Osteocyte (in vitro differentiated cells): ENCODE measurements around the gene ABLIM2. TPM values are rescaled to one million over a fixed set of nuclear protein-coding genes. Genes with fewer than 3 reads are reported as not detected.

Source experiments
- DNase-seq: peaks from one replicate; pipeline ENCODE4 v3.0.0; 2021; ENCODE audit warnings: mixed read lengths; ENCODE audit not compliant: unreplicated experiment; ENCODE audit errors: extremely low spot score
- H3K27ac Mint-ChIP-seq: one replicate; pipeline ENCODE4 v1.8.0; 2021; ENCODE audit warnings: mild to moderate bottlenecking, mixed read lengths; ENCODE audit not compliant: unreplicated experiment
- H3K27me3 Mint-ChIP-seq: one replicate; pipeline ENCODE4 v1.8.0; 2021; ENCODE audit warnings: mixed read lengths; ENCODE audit not compliant: unreplicated experiment
- H3K36me3 Mint-ChIP-seq: one replicate; pipeline ENCODE4 v1.8.0; 2021; ENCODE audit warnings: mixed read lengths; ENCODE audit not compliant: unreplicated experiment
- H3K4me1 Mint-ChIP-seq: one replicate; pipeline ENCODE4 v1.8.0; 2021; ENCODE audit warnings: mixed read lengths; ENCODE audit not compliant: unreplicated experiment
- H3K4me3 Mint-ChIP-seq: one replicate; pipeline ENCODE4 v1.8.0; 2021; ENCODE audit warnings: mild to moderate bottlenecking, moderate library complexity, mixed read lengths; ENCODE audit not compliant: unreplicated experiment
- H3K9me3 Mint-ChIP-seq: one replicate; pipeline ENCODE4 v1.8.0; 2021; ENCODE audit warnings: mixed read lengths; ENCODE audit not compliant: unreplicated experiment
- CTCF ChIP-seq: fragments of 200-600 bp; sonication (generic); IDR thresholded peaks from 2 replicates; pipeline ENCODE4 v1.5.0; 2021; ENCODE audit warnings: antibody characterized with exemption, mild to moderate bottlenecking, moderate library complexity
- total RNA-seq: library from RNA; stranded (reverse); gene quantifications from 2 replicates; pipeline ENCODE4 v1.2.1, GENCODE V29; 2021

The ABLIM2 gene
- total RNA-seq, 1 donor from 2014 or later, result 0.24 TPM

- TF ChIP-seq CTCF, result no peak
- no peak overlapping the region for H3K27ac Mint-ChIP-seq
- no peaks in the 10 kb centered on the region for H3K36me3 Mint-ChIP-seq
- H3K9me3 Mint-ChIP-seq, result peaks cover 13% of the 10 kb centered on the region
- H3K4me3 Mint-ChIP-seq, result no peak overlapping the region
- no peak for DNase-seq
- H3K4me1 Mint-ChIP-seq, result no peaks in the 10 kb centered on the region
- H3K27me3 Mint-ChIP-seq, result peaks cover 12% of the 10 kb centered on the region
Measured at GRCh38 chr4:8097721-8098345, 60.8 kb downstream of the ABLIM2 start.

GRCh38 chr4:8097141-8097541 is 61.5 kb downstream of the ABLIM2 start:
- no peak for DNase-seq
- Mint-ChIP-seq H3K27me3 (peaks cover 11% of the 10 kb centered on the region), H3K36me3 (no peaks in the 10 kb centered on the region), H3K27ac (no peak overlapping the region), H3K4me3 (no peak overlapping the region), H3K4me1 (no peaks in the 10 kb centered on the region), H3K9me3 (peaks cover 13% of the 10 kb centered on the region)
- TF ChIP-seq CTCF, result no peak

- H3K36me3 Mint-ChIP-seq, result no peaks in the 10 kb centered on the region
- H3K4me1 Mint-ChIP-seq, result no peaks in the 10 kb centered on the region
- no peak overlapping the region for H3K27ac Mint-ChIP-seq
- peaks cover 13% of the 10 kb centered on the region for H3K9me3 Mint-ChIP-seq
- H3K27me3 Mint-ChIP-seq, result peaks cover 7% of the 10 kb centered on the region
- H3K4me3 Mint-ChIP-seq, result no peak overlapping the region
- no peak for DNase-seq
- no peak for TF ChIP-seq CTCF
Measured at GRCh38 chr4:8096690-8097061, 61.9 kb downstream of the ABLIM2 start.

DNA sequence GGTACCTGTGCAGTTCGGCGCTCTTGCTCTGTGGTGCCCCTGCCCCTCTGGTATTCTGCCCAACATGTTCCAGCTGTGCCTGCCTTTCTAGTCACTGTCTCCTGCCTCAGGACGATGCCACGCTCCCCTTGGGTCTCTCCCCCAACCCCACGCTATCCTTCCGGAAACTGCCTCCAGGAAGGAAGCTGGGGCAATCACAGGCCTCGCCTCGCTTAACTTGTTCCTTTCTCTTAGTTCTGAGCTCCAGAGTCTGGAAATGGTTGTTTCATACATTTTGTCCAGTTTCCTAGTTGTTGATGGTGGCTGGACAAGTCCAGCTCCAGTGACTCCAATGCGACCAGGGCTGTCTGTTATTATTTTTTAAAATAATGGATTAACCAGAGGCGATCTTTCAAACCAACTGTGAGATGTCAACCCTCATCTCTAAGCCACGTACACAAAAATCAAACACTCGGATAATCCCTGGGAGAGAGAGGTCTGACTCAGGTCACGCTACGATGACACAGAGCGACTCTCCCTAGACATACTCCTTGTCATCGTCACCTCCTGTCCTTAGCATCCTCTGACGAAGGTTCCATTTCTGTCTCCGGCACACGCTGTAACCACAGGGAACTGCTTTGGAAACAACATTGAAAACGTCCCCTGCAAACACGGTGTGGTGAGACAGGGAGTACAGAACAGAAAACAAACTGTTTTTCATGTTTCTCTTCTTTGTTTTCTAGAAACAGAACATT is 62.5 kb downstream of the ABLIM2 start:
- no peak for DNase-seq
- Mint-ChIP-seq H3K4me3 (no peak overlapping the region), H3K27ac (no peak overlapping the region), H3K9me3 (peaks cover 13% of the 10 kb centered on the region), H3K36me3 (no peaks in the 10 kb centered on the region), H3K4me1 (no peaks in the 10 kb centered on the region), H3K27me3 (peaks cover 3% of the 10 kb centered on the region)
- TF ChIP-seq CTCF, result no peak

DNA sequence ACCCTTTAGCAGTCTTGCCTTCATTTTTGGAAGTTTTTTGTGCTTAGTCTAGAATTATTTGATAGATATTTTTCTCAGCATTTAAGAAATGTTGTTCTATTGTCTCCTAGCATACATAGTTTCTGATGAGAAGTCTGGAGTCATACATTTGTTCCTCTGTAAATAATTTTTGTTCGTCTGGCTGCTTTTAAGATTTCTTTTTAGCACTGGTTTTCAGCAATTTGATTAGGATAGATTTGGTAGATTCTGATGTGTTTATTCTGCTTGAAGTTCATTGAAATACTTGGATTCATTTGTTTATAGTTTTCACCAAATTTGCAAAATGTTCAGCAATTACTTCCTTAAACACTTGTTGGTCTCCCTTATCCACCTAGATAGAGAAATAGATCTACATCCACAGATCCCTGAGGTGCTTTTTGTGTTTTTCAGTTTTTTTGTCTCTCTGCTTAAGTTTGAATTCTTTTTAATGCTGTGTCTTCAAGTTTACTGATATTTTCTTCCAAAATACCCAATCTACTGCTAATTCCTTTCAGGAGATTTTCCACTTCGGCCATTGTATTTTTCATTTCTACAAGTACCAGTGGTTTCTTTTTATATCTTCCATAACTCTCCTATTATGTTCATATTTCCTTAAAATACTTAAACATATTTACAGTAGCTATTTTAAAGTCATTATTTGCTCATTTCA is 64.9 kb downstream of the ABLIM2 start:
- no peak for TF ChIP-seq CTCF
- peaks cover 13% of the 10 kb centered on the region for H3K9me3 Mint-ChIP-seq
- DNase-seq, result no peak
- peaks cover 6% of the 10 kb centered on the region for H3K27me3 Mint-ChIP-seq
- no peak overlapping the region for H3K27ac Mint-ChIP-seq
- H3K4me1 Mint-ChIP-seq, result no peaks in the 10 kb centered on the region
- H3K36me3 Mint-ChIP-seq, result no peaks in the 10 kb centered on the region
- H3K4me3 Mint-ChIP-seq, result no peak overlapping the region
